Mesothelial cell of epicardium (in vitro differentiated cells): ENCODE measurements around the gene VAC14. TPM values are rescaled to one million over a fixed set of nuclear protein-coding genes. Genes with fewer than 3 reads are reported as not detected.

Experiments used
- DNase-seq, 2 experiments: peaks; one replicate each; pipeline ENCODE4 v3.0.0; 2021; ENCODE audit warnings: low spot score in 2 of 2; ENCODE audit not compliant: unreplicated experiment in 2 of 2
- H3K27ac Mint-ChIP-seq: 2 replicates; pipeline ENCODE4 v1.8.0; 2021; ENCODE audit warnings: mixed read lengths
- H3K27me3 Mint-ChIP-seq: 2 replicates; pipeline ENCODE4 v1.8.0; 2021; ENCODE audit warnings: low read depth, mixed read lengths
- H3K36me3 Mint-ChIP-seq: 2 replicates; pipeline ENCODE4 v1.8.0; 2021; ENCODE audit warnings: mixed read lengths
- H3K4me1 Mint-ChIP-seq: 2 replicates; pipeline ENCODE4 v1.8.0; 2021; ENCODE audit warnings: mixed read lengths
- H3K4me3 Mint-ChIP-seq: 2 replicates; pipeline ENCODE4 v1.8.0; 2021; ENCODE audit warnings: mild to moderate bottlenecking, moderate library complexity, mixed read lengths
- H3K9me3 Mint-ChIP-seq: 2 replicates; pipeline ENCODE4 v1.8.0; 2021; ENCODE audit warnings: mixed read lengths
- total RNA-seq: library from RNA; stranded (reverse); gene quantifications from 3 replicates; pipeline ENCODE4 v1.2.1, GENCODE V29; 2021
- TF ChIP-seq, protein P1 (sequence below): fragments of 200-600 bp; sonication (generic); IDR thresholded peaks from one replicate; pipeline ENCODE4 v1.5.0; 2021; ENCODE audit warnings: antibody characterized with exemption; ENCODE audit not compliant: unreplicated experiment

VAC14 gene
- total RNA-seq, 1 donor from 2014 or later: 39.1 TPM

DNA sequence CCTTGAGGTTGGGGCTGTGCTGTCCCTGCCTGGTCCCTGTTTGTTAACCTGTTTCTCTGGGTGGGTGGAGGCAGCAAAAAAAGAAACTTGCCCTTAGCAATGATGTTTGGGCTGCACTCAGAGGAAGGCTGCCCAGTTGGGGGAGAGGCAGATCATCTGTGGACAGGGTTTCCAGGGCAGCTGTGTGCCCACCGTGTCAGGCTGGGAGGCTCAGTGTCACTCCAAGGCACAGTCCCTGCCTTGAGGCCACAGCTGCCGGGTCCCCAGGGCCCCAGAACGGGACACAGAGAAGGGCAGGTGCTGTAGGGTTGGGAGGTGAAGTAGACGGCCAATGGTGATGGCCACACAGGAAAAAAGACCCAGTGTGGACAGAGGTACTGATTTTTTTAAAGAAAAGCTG is 150.7 kb downstream of the VAC14 start:
- Mint-ChIP-seq H3K36me3 (no peaks in the 10 kb centered on the region), H3K4me3 (no peak overlapping the region), H3K27me3 (no peaks in the 10 kb centered on the region), H3K4me1 (peaks cover 3% of the 10 kb centered on the region), H3K27ac (no peak overlapping the region), H3K9me3 (no peaks in the 10 kb centered on the region)
- no peak for DNase-seq
- TF ChIP-seq, protein P1, sequence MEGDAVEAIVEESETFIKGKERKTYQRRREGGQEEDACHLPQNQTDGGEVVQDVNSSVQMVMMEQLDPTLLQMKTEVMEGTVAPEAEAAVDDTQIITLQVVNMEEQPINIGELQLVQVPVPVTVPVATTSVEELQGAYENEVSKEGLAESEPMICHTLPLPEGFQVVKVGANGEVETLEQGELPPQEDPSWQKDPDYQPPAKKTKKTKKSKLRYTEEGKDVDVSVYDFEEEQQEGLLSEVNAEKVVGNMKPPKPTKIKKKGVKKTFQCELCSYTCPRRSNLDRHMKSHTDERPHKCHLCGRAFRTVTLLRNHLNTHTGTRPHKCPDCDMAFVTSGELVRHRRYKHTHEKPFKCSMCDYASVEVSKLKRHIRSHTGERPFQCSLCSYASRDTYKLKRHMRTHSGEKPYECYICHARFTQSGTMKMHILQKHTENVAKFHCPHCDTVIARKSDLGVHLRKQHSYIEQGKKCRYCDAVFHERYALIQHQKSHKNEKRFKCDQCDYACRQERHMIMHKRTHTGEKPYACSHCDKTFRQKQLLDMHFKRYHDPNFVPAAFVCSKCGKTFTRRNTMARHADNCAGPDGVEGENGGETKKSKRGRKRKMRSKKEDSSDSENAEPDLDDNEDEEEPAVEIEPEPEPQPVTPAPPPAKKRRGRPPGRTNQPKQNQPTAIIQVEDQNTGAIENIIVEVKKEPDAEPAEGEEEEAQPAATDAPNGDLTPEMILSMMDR: no peak

- H3K27ac Mint-ChIP-seq: no peak overlapping the region
- no peaks in the 10 kb centered on the region for H3K27me3 Mint-ChIP-seq
- H3K4me1 Mint-ChIP-seq: peaks cover 3% of the 10 kb centered on the region
- TF ChIP-seq, protein P1: no peak
- no peaks in the 10 kb centered on the region for H3K36me3 Mint-ChIP-seq
- DNase-seq: no peak
- H3K9me3 Mint-ChIP-seq: no peaks in the 10 kb centered on the region
- H3K4me3 Mint-ChIP-seq: no peak overlapping the region
These were observed 151.7 kb downstream of the VAC14 start for GRCh38 chr16:70649300-70649699.

GRCh38 chr16:70648606-70649005 is 152.4 kb downstream of the VAC14 start:
- H3K4me1 Mint-ChIP-seq: no peaks in the 10 kb centered on the region
- DNase-seq: no peak
- H3K27ac Mint-ChIP-seq: no peak overlapping the region
- no peaks in the 10 kb centered on the region for H3K27me3 Mint-ChIP-seq
- TF ChIP-seq, protein P1: no peak
- no peaks in the 10 kb centered on the region for H3K36me3 Mint-ChIP-seq
- no peaks in the 10 kb centered on the region for H3K9me3 Mint-ChIP-seq
- H3K4me3 Mint-ChIP-seq: no peak overlapping the region

DNA sequence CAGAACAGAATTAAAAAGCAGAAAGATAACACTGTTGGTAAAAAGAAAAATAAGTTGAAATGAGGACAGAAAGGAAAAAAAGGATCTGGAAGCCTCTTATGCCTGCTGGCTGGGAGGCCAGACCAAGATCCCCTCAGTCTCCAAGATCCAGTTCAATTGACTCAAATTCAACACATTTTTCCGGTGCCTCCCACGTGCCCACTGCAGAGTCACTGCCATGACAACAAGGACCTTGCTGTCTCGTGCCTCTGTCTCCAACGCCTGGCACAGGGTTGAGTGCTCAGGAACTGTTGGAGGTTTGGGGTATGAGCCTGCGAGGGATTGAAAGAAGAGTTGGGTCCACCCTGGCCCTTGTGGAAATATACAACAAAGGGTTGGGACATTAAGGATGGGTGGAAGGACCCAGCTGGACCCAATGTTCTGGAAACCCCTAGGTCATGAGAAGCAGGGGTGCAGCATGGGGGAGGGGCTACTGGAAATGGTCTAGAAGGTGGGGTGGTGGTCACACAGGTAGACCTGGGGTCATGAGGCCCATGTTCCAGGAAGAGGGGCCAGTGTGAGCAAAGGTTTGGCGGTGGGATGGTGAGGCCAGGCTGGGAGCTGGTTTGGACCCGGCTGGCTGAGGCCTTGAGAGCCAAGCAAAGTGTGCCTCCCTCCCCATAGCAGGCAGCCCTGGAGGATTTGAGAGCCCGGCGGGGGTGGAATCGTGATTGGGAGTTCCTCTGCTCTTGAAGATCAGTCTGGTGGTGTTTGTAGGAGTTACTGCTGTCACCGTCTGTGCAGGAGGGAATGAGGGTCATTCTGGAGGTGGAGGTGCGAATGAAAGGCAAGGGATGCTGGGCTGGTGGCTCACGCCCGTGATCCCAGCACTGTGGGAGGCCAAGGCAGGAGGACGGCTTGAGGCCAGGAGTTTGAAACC is 153.3 kb downstream of the VAC14 start:
- H3K27ac Mint-ChIP-seq: no peak overlapping the region
- H3K36me3 Mint-ChIP-seq: no peaks in the 10 kb centered on the region
- H3K27me3 Mint-ChIP-seq: no peaks in the 10 kb centered on the region
- no peak for DNase-seq
- no peak overlapping the region for H3K4me3 Mint-ChIP-seq
- H3K9me3 Mint-ChIP-seq: no peaks in the 10 kb centered on the region
- H3K4me1 Mint-ChIP-seq: no peaks in the 10 kb centered on the region
- TF ChIP-seq, protein P1: no peak

- TF ChIP-seq, protein P1: no peak
- no peak within 1 kb of the TSS for H3K27ac Mint-ChIP-seq
- H3K9me3 Mint-ChIP-seq: no peaks in the 10 kb centered on the region
- DNase-seq: no peak
- no peaks in the 10 kb centered on the region for H3K27me3 Mint-ChIP-seq
- H3K36me3 Mint-ChIP-seq: no peaks in the 10 kb centered on the region
- H3K4me3 Mint-ChIP-seq: no peak within 1 kb of the TSS
- no peaks in the 10 kb centered on the region for H3K4me1 Mint-ChIP-seq
These were observed 154.4 kb downstream of the VAC14 start, which contains the start of gene IL34 for GRCh38 chr16:70646260-70647241. IL34 (plus strand) TSS chr16:70646559; CDS start chr16:70646948, 389 bp downstream.
